ENCODE measurements around the gene PTGR1.

PTGR1 gene

DNA sequence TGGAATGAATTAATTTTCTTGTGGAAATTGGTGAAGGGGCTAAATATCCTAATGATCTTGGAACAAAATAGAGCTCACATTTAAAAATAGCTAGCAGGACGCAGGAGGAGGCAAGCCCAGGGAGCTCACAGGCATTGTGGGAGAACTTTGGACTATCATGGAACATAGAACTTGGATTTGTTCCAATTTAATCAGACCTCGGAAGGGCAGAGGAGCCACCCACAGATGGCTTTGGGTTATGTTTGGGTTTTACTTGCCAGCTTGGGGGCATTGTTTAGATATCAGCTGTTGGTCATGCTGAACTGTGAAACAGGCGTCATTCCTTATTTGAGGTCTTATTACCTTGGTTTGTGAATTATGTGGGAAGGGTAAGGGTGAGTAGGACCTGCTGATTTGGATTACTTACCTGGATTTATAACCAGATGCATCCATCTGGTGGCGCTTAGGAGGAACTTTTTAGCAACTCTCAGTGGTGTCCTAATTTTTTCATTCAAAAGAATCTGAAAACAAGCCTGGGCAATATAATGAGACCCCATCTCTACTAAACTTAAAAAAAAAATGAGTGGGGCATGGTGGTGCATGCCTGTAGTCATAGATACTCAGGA, 14.1 kb upstream of the PTGR1 start:
- no peak for TF ChIP-seq CTCF (IDR thresholded peaks at IDR 0.05; ENCODE audit: insufficient read depth, missing control alignments)
- FAIRE-seq (no peak), DNase-seq (ENCODE audit: insufficient read length, low spot score) (no peak)

DNA sequence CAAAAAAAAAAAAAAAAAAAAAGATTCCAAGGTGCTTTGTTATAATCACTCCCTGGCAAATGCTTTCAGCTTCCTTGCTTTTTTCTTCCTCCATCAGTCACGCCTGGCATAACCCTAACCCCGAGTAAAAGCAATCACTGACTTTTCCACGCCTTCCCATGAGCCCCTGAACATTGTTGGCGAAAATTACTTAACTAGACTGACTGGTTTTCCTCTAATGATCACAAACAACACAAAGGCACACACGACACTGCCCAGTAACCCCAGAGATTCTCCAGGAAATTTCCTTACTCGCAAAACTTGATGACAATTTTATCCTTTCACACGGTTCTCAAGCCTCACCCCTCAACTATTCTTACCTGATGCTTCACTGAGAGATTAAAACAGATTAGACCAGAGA, 11.4 kb upstream of the PTGR1 start:
- DNase-seq (ENCODE audit: insufficient read length, low spot score) (no peak), FAIRE-seq (no peak)
- no peak for TF ChIP-seq CTCF (IDR thresholded peaks at IDR 0.05; ENCODE audit: insufficient read depth, missing control alignments)

- DNase-seq (ENCODE audit: insufficient read length, low spot score) (no peak), FAIRE-seq (no peak)
- no peak for TF ChIP-seq CTCF (IDR thresholded peaks at IDR 0.05; ENCODE audit: insufficient read depth, missing control alignments)
Measured at GRCh38 chr9:111610149-111610548, 10.7 kb upstream of the PTGR1 start.

GRCh38 chr9:111605041-111605559, 5.7 kb upstream of the PTGR1 start:
- DNase-seq (ENCODE audit: insufficient read length, low spot score) (no peak), FAIRE-seq (no peak)
- TF ChIP-seq CTCF (IDR thresholded peaks at IDR 0.05; ENCODE audit: insufficient read depth, missing control alignments) = no peak

DNA sequence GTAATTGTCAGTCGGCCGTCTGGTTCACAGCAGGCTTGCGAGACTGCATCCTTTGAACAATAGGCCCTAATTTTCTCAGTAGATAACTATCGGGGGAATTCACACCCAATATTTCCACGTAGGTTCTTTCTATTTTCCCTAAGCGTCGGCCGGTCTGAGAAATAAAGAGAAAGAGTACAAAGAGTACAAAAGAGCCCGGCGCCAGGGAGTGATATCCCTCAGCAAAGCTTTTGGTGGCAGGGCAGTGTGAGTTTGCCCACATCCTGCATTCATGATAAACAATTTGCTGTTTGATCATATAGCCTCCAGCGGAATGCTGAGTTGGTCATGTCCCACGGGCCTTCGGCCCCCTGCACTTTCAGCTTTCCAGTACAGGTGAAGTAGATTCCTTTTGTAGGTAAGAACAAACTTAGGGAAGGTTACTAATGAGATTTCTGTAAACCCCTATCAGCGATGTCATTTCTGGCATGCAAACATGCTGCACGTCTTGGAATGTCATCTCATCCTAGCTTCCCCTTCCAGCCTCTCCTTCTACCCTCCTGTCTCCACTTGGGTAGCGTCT, 4.7 kb upstream of the PTGR1 start:
- no peak for TF ChIP-seq CTCF (IDR thresholded peaks at IDR 0.05; ENCODE audit: insufficient read depth, missing control alignments)
- no peak for FAIRE-seq
- DNase-seq (ENCODE audit: insufficient read length, low spot score) = no peak

DNA sequence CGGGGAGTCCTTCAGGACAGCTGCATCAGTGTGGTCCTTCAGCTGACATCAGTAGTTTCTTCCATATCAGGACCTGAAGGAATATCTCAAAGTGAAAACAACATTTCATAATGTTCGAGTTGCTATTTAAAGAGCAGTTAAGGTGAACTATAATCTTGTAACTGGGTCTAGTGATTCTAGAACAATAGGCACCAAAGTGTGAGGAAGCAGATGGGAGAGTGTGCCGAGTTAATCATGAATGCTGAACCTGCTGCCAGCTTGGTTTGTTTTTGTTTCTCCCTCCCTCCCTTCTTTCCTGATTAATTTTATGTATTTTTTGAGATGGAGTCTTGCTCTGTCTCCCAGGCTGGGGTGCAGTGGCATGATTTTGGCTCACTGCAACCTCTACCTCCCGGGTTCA, 3.6 kb upstream of the PTGR1 start:
- no peak for TF ChIP-seq CTCF (IDR thresholded peaks at IDR 0.05; ENCODE audit: insufficient read depth, missing control alignments)
- no peak for DNase-seq (ENCODE audit: insufficient read length, low spot score)
- FAIRE-seq = no peak
